HG02973 (cell line): Measurements from ENCODE around the gene MSANTD2.

Experiments
- ATAC-seq: cut with Tn5 transposase; IDR thresholded peaks from one replicate; pipeline ENCODE4 v1.9.1; 2021; ENCODE audit warnings: moderate library complexity; ENCODE audit not compliant: unreplicated experiment

The MSANTD2 gene

DNA sequence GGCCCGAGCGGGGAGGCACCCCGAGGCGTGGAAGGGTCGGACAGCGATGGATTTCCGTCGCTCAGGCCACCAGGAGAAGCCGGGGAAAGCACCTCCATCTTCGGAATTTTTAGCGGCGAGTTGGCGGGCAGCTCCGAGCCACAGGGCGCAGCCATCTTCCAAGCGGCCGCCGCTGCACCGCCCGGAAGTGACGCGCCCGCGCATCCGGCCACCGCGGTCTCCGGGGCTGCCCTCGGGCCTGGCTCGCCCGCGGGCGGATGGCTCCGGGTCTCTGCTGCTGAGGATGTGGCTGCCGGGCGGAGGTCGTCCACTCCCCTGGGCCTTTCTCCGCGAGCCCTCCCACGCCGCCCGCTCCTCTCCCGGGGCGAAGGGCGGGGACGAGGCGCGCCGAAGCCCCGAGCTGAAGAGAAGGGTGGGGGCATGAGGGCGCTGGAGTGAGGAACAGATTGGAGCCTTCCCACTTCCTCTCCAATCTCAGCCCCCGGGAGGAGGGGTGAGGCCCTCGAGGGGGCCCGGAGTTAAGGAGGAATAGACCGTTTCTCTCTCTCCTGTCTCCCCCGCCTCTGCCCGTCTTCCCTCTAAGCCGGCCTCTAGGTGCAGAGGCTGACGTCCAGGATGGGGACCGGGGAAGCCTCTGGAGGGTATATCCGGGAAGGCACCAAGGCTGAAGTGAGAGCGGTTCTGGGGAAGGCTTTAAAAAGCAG, at the start of gene MSANTD2:
Gene MSANTD2, minus strand, starts transcription at position 181 of the 704 bp plus-strand sequence. Its CDS starts 26 bp downstream, at position 155.
- ATAC-seq = peak; percentile 82

DNA sequence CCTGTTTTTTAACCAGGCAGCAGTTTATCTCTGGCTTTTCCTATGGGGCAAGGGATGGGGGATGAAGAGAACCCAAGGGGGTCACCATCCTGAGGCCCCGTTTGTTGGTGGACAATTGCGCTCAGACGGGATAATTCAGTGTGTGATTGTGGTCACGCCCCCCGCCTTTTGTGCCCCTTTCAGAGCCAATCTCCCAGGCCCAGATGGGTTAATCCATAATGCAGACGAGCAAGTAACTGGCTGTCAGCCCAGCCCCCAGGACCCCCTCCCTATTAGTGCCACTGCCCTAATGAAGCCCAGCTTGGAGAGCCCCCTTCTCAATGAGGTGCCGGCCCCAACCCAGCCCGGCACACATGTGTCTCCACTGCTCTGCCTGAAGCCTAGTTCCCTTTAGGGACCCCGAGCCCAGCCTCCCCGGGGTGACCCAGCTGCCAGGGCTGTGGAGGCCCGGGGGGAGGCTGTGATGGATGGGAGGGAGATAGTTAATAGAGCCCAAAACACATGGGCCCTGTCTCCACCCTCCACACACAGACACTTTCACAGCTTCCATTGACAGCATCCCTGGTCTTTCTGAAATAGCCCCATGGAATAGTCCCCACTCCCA, 46.0 kb upstream of the MSANTD2 start:
- ATAC-seq = no peak

DNA sequence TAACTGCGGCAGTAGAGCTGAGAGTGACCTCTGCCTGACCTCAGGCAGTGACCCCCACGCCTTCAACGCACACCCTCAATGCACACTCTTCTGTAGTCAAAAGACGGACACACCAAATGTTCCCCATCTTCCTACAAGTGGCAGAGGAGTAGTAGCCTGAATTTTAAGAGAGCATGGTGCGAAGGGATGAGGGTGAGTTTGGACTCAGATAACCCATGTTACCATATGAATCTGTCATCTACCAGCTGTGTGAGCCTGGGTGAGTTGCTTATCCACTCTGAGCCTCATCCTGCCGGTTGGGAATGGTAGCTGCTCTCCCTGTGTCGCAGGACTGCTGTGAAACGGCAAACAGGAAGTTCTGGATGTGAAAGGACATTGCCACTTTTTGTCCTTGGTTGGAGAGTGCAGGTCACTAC, 44.5 kb upstream of the MSANTD2 start:
- ATAC-seq = no peak

DNA sequence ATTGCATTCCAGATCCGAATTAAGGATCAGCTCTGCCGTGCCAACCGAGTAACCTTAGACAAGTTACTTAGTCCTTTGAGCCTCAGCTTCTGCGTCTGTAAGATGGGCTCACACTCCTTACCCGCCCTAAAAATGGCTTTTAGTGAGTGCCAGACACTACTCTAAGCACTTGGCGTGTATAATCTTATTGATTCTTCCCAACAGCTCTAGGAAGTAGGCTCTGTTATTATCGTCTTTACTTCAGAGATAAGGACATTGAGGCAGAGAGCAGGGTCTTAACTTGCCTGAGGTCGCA, 43.4 kb upstream of the MSANTD2 start:
- no peak for ATAC-seq

DNA sequence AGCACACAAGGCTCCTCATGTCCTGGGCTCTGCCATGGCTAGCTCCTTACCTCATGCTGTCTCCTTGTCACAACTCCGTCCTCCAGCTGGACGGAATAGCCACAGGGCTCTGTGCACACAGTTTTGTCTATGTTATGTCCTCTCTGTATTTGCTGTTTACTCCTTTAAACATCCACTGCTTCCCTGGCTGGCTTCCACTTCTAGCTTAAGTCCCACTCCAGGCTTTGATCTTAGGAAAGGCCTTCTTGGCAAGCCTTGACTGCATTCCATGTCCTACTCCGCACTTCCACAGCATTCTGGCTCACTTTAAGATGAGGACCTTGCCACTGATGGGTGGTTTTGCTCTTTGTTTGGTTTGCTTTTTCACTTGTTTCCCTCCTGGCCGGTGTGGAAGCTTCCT, 42.1 kb upstream of the MSANTD2 start:
- ATAC-seq = no peak

DNA sequence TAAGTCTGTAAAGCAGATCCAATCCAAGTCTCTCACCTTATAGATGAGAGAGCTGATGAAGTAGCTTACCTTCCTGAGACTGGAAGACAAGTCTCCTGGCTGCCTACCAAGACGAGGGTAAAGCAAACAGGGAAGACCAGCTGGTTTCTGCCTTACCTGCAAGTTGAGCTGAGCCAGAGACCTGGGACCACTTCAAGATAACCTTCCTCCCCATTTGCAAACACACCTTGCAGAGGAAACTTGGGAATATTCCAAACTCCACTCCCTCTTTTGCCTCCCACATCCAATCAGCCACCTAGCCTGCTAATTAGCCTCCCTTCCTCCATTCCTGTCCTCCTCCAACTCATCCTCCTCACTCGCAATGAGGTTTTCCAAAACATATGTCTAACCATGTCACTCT, 41.6 kb upstream of the MSANTD2 start:
- ATAC-seq = no peak

DNA sequence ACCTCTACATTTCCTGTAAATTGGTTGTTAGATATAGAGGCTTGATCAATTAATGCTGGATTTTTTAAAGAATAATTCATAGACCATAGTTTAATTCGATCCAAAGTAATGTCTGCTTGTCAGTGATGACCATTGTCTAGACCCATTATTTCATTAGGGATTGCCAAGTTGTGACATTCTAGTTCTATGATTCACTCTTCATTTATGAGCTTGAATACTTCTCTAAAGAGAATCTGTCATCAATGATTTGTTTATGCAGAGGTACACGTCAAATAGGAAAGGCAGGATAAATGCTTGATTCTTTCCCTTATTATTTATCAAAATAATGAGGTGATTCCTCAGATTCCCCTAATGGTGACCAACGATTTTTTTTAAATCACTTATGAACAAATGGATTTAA, 41.0 kb upstream of the MSANTD2 start:
- no peak for ATAC-seq

DNA sequence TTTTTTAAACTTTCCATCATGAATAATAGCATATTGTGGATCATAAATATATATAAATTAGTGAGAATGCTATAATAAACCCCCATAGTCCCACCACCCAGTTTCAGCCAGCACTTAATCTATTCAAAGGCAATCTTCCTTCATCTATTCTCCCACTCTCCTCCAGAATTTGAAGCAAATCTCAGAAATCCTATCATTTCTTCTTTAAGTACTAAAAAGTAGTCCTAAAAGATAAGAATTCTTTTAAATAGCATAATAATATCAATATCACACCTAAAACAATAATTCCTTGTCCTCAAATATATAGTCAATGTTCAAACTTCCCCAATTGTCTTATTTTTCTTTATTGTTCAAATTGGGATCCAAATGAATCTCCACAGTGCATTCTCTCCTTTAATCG, 40.5 kb upstream of the MSANTD2 start:
- ATAC-seq = no peak

DNA sequence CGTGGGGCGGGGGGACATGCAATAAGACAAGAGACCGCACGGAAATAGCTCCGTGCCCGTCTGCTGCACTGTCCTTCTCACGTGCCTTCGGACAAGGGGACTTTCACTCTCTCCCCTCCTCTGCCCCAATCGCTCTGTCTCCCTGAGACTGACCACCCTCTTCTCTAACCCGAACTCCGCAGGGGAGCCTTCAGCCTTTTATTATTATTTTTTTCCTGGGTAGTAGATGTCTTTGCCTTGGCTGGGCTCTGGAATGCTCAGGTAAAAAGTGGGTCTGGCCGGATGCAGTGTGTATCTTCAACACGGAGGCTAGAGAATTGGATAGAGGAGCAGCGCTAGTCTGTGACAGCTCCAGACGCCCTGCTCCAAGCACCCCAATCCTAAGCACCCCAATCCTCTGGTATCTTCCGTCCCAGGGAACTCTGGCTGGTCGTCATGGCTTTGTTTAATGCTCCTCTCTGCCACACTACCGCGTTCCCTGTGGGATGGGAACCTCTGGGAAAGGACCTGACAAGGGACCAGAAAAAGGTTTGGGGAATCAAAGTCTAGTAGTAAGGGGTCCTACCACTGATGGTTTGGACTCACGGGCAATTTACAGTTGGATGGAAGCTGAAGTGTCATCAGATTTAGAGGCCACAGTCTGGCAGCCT, 39.9 kb upstream of the MSANTD2 start:
- no peak for ATAC-seq

DNA sequence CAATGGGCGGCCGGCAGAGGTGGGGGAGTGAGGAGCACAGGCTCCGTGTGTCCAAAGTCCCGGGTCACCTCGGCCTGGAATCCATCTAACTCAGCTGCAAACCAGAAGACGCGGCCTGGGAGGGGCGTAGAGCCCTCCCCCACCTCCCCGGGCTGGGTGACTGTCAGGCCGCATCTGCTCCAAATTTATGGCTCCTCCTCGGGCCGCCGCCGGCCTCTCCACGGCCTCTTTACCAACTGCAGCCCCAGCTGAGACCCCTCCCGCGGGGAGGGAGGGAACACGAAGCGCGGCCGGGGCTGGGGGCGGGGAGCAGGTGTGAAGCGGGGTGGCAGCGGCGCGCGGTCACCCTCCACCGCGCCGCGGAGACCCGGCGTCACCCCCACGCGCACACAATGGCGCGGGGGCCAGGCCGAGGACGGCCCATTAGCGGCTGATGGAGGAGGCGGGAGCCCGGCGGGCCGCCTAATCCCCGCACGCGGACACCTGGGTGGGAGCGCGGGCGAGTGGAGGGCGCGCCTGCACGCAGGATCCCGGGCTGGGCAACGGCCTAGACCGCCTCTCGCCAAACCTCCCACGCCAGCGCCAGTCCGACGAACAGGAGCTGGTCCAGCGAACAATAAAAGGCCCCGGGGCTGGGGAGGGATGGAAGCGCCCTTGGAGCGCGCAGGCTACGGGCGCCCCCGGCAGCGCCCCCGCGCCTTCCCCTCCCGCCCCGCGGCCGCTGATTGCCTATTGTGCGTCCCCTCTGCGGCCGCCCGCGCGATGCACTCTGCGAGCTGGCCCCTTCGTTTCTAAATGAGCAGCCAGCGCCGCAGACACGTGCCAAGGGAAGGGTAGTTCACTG, 39.1 kb upstream of the MSANTD2 start:
- no peak for ATAC-seq

DNA sequence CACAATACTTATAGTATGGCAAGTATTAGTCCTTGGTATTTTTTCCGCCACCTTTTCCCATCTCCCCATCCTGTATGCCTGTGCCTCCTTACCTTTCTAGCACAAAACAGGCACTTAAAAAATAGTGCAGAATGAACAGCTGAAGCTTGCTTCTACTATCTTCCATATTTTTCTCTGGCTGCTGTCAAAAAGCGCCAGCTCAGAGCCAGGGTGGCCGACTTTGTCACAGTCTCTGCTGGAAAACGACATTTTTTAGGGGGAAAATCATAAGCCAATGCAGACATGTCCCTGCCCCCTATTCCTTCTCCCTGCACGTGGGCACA, 38.6 kb upstream of the MSANTD2 start:
- no peak for ATAC-seq

DNA sequence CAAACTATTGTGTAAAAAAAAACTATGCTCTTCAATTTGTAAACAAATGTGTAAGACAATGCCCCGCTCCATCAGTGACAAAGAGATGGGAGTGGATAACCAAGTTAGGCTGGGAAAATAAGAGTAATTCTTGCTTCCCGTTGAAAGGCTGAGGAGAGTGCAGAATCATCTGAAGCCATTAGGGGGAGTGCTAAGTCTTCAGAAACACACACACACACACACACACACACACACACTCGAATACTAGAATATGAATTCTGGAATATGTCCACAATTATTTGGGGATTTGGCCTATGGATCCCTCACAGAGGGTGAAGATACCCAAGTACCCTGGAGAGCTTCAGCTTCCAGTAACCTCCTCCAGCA, 37.3 kb upstream of the MSANTD2 start:
- no peak for ATAC-seq

DNA sequence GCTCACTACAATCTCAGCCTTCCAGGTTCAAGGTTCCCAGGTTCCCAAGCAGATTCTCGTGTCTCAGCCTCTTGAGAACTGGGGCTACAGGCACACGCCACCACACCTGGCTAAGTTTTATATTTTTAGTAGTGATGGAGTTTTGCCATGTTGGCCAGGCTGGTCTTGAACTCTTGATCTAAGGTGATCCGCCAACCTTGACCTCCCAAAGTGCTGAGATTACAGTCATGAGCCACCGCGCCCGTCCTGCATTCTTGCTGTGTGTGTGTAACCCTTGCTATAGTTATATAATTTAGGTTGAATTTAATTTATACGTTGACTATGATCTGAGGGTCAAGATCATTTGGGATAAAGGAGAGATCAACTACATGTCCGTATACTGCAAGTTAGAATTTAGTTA, 35.7 kb upstream of the MSANTD2 start:
- ATAC-seq = no peak

DNA sequence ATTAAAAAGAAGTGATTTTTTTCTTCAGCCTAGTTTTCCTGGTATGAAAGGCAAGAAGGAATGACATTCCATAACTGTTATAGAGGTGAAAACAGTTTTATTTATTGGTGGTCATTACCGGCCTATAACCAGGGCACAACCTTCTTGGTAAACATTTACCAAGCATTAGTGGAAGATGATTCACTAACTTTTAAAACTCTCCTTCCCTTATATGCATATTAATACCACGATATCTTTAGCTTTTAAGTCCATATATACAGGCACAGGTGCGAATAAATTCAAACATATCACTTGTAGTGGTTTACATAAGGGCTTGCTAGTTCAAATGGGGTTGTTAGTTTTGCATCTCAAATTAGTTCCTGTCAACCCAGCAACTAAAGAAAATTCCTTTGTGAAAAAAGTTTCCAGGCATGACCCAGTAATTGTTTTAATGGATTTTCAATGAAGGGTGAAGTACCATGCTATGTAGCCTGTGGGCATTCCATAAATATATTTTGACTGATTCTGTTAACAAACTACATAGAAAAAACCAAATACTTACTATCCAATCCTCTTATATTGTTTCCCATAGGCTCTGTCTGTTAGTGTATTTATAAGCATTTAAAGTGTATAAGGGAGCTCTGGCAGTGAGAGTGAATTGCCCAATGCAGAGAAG, 34.4 kb upstream of the MSANTD2 start:
- no peak for ATAC-seq

DNA sequence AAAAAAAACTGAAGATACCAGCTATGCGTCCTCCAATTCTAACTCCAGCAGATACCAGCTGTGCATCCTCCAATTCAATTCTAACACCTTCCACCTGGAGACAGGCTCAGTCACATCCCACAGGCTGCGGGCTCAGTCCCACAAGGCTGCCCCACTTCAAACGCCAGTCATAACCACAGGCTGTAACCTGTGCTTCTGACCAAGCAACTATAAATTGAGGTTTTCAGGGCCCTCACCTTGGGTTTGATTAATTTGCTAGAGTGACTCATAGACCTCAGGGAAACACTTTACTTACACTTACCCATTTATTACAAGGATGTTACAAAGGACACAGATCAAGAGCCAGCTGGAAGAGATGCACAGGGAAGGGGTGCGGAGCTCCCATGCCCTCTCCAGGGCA, 32.4 kb upstream of the MSANTD2 start:
- ATAC-seq = no peak

DNA sequence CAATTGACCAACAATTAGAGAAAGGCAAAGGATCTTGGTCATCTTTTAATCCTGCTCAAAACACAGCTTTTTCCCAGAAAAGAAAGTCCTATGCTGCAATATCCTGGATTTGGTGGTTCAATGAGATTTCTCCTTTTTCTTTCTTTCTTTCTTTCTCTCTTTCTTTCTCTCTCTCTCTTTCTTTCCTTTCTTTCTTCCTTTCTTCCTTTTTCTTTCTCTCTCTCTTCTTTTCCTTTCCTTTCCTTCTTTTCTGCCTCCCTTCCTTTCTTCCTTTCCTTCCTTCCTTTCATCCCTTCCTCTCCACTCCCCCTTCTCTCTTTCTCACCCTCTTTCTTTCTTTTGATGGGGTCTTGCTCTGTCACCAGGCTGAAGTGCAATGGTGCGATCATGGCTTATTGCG, 31.7 kb upstream of the MSANTD2 start:
- ATAC-seq = no peak

DNA sequence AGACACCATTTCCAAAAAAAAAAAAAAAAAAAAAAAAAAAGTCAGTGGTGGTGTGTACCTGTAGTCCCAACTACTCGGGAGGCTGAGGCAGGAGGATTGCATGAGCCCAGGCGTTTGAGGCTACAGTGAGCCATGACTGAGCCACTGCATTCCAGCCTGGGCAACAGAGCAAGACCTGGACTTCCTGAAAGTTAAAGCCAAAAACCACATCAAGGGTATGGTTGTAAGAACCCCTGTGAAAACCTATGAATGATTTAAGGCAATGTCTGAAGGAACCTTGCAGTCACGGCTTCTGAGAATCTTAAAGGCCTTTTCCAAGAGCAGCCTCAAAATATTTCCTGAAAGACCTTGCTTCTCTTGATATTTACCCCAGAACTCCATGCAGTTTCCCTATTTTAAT, 30.5 kb upstream of the MSANTD2 start:
- ATAC-seq = no peak

DNA sequence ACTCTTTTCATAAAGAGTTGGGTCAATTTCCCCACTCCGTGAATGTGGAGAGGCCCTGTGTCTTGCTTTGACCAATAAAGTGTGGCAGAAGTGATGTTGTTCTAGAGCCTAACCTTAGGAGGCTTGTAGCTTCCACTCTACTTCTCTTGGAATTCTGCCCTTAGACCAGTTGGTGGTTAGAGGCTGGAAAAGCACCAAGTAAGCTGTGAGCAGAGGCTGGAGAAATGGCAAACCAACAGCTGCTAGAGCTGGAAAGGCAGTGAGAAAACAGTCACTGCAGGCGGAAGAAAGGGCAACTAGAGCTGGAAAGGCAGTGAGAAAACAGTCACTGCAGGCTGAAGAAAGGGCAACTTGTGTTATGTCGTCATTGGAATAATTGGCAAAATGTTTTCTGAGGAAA, 29.8 kb upstream of the MSANTD2 start:
- ATAC-seq = no peak

DNA sequence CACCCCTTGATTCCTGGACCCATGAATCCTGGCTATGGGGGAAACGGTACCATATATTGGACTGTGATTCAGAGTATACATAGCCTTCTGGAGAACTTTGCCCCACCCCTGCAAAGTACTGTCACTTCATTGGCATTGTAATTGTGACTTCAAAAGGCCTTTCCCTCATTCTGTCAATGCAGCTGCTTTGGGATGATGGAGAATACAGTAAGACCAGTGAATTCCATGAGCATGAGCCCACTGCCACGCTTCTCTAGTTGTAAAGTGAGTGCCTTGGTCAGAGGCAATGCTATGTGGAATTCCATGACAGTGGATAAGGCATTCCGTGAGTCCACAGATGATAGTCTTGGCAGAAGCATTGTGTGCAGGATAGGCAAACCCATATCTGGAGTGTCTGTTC, 25.7 kb upstream of the MSANTD2 start:
- no peak for ATAC-seq

DNA sequence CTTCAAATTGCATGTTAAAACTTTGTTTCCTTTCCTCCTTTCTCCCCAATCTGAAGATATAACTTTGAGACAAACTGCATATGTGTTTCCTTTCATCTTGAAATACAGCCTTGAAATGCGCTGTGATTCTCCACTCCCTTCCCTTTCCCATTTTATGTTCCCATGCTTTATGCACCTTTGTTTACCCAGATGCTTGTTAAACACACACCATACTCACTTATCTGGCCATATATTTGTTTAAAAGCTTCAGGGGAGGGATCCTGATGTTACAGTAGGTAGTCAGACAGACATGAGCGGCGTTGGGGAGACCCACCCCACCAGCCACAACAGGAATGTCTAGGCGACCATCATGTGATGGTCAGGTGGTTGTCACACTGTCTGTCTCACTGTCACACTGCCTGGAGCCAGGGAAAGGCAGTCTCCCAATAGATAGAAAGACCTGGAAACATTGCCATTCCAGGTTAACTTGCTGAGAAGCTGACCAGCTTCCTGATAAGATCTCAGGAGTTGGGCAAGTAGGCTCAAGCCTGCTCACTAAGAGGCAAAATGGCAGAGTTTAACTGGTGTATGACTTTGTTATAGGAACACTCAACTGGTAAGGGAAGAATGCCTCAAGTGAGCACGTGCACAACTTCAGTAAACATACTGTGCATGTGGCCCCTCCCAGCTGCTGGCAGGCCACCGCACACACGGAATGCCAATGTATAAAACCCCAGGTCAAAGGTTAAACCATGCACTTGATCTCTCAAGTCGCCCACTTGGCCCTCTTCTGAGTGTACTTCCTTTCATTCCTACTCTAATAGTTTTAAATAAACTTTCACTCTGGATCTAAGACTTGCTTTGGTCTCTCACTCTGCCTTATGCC, 23.5 kb upstream of the MSANTD2 start:
- no peak for ATAC-seq
